NT2/D1 (cell line): ENCODE data around the gene ANTXR1.

Experiments
- DNase-seq: peaks from one replicate; pipeline ENCODE4 v3.0.0-alpha.2; 2011; ENCODE audit warnings: low read depth, low spot score
- H3K27me3 ChIP-seq: 2 replicates; pipeline ENCODE4 v1.6.0; 2011; ENCODE audit warnings: mild to moderate bottlenecking; ENCODE audit not compliant: insufficient read length, insufficient read depth
- H3K36me3 ChIP-seq: 2 replicates; pipeline ENCODE4 v1.6.1; 2011; ENCODE audit warnings: mild to moderate bottlenecking, low read length, mixed read lengths; ENCODE audit not compliant: insufficient read depth, insufficient read length
- H3K4me1 ChIP-seq: 2 replicates; pipeline ENCODE4 v1.5.1; 2011; ENCODE audit not compliant: insufficient read depth, insufficient read length
- H3K4me3 ChIP-seq: 2 replicates; pipeline ENCODE4 v1.5.1; 2011; ENCODE audit warnings: low read depth; ENCODE audit not compliant: insufficient read length
- H3K9ac ChIP-seq: 2 replicates; pipeline ENCODE4 v1.6.0; 2011; ENCODE audit warnings: low read depth; ENCODE audit not compliant: insufficient read length
- H3K9me3 ChIP-seq: 2 replicates; pipeline ENCODE4 v1.5.1; 2011; ENCODE audit warnings: mild to moderate bottlenecking, low read length; ENCODE audit not compliant: insufficient read depth
- SUZ12 ChIP-seq: IDR thresholded peaks from 2 replicates; pipeline ENCODE4 v1.6.1; 2011; ENCODE audit not compliant: insufficient read length, insufficient read depth; ENCODE audit errors: extremely low read depth
- YY1 ChIP-seq: IDR thresholded peaks from 2 replicates; pipeline ENCODE4 v1.6.1; 2011; ENCODE audit not compliant: insufficient read length, insufficient read depth
- ZNF274 ChIP-seq: IDR thresholded peaks from 2 replicates; pipeline ENCODE4 v1.6.1; 2011; ENCODE audit warnings: mild to moderate bottlenecking, low read depth, low read length

ANTXR1 gene

GRCh38 chr2:69013142-69013839 is at the start of gene ANTXR1:
Gene ANTXR1 (plus strand): TSS chr2:69013179. CDS start chr2:69013500, 321 bp downstream.
- Histone ChIP-seq H3K9ac (peak within 1 kb of the TSS; percentile 88), H3K4me3 (peak within 1 kb of the TSS; percentile 87), H3K4me1 (no peaks in the 10 kb centered on the region), H3K9me3 (no peaks in the 10 kb centered on the region), H3K27me3 (no peaks in the 10 kb centered on the region), H3K36me3 (no peaks in the 10 kb centered on the region)
- DNase-seq: peak; percentile 65
- TF ChIP-seq SUZ12 (no peak), ZNF274 (no peak), YY1 (no peak)

GRCh38 chr2:68964282-68964681 is 48.7 kb upstream of the ANTXR1 start:
- Histone ChIP-seq H3K27me3 (no peaks in the 10 kb centered on the region), H3K4me1 (no peaks in the 10 kb centered on the region), H3K4me3 (no peak overlapping the region), H3K9me3 (no peaks in the 10 kb centered on the region), H3K36me3 (no peaks in the 10 kb centered on the region), H3K9ac (no peak overlapping the region)
- no peak for TF ChIP-seq SUZ12
- no peak for TF ChIP-seq YY1
- no peak for TF ChIP-seq ZNF274
- DNase-seq: no peak

GRCh38 chr2:68968221-68968620 is 44.8 kb upstream of the ANTXR1 start:
- DNase-seq: no peak
- Histone ChIP-seq H3K9ac (no peak overlapping the region), H3K9me3 (no peaks in the 10 kb centered on the region), H3K36me3 (no peaks in the 10 kb centered on the region), H3K4me3 (no peak overlapping the region), H3K4me1 (no peaks in the 10 kb centered on the region), H3K27me3 (no peaks in the 10 kb centered on the region)
- TF ChIP-seq ZNF274 (no peak), SUZ12 (no peak), YY1 (no peak)

GRCh38 chr2:68969736-68970490 is 43.1 kb upstream of the ANTXR1 start:
- Histone ChIP-seq H3K9ac (no peak overlapping the region), H3K27me3 (no peaks in the 10 kb centered on the region), H3K4me1 (no peaks in the 10 kb centered on the region), H3K4me3 (no peak overlapping the region), H3K36me3 (no peaks in the 10 kb centered on the region), H3K9me3 (no peaks in the 10 kb centered on the region)
- DNase-seq: no peak
- TF ChIP-seq ZNF274 (no peak), SUZ12 (no peak), YY1 (no peak)

- no peaks in the 10 kb centered on the region for H3K9me3 ChIP-seq
- H3K36me3 ChIP-seq: no peaks in the 10 kb centered on the region
- H3K27me3 ChIP-seq: no peaks in the 10 kb centered on the region
- H3K4me3 ChIP-seq: no peak overlapping the region
- TF ChIP-seq SUZ12: no peak
- no peak for TF ChIP-seq ZNF274
- TF ChIP-seq YY1: no peak
- DNase-seq: no peak
- H3K4me1 ChIP-seq: no peaks in the 10 kb centered on the region
- H3K9ac ChIP-seq: no peak overlapping the region
Observed at GRCh38 chr2:68970566-68971265, 42.3 kb upstream of the ANTXR1 start.

DNA sequence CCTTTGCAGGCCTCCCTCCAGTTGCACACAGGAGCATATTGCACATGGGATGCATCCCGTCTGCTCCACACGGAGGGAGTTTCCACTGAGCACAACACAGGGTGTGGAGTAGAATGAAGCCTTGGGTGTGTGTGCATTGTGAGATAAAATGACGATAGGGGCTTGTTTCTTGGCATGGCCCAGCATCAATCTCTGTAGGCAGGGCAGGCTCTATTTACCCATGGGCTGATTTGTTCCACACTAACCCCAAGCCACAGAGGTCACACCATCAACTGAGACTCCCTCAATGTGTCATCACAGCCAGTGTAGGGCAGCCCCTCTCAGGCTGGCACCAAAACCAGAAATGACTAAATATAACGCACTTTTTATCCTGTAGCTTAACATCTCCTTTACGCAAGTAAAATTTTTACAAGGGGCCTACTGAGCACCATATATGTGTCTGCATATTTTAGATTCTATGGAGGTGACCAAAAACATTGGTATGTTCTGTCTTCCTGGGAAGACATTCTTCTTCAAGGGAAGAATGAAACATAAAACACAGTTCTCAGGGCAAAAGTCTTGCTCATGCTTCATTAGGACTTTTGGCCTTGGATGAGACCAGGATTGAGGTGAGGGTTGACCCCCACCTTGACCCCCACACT is 41.3 kb upstream of the ANTXR1 start:
- no peak overlapping the region for H3K4me3 ChIP-seq
- TF ChIP-seq SUZ12: no peak
- no peaks in the 10 kb centered on the region for H3K9me3 ChIP-seq
- H3K9ac ChIP-seq: no peak overlapping the region
- no peaks in the 10 kb centered on the region for H3K36me3 ChIP-seq
- no peaks in the 10 kb centered on the region for H3K4me1 ChIP-seq
- H3K27me3 ChIP-seq: no peaks in the 10 kb centered on the region
- no peak for DNase-seq
